ENCODE data around the gene RUNX2.

RUNX2 gene

DNA sequence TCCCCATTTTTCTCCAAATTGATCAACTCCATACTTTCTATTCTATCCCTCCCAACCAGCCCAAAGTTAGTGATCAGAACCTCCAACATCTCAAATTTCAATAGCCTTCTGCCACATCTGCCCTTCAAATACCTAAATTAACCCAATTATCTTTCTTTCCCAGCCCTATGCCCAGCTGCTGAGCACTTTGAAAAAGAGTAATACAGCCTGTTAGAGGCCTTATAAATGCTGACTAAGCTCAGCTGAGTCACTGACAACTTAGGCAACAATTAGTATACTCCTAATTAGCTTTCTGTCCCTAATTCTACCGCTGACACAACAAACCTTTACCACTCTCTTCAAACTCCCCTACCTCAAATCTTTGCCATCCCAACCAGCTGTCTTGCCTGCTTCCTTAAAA, 23.5 kb downstream of the RUNX2 start:
- no peak for DNase-seq

DNA sequence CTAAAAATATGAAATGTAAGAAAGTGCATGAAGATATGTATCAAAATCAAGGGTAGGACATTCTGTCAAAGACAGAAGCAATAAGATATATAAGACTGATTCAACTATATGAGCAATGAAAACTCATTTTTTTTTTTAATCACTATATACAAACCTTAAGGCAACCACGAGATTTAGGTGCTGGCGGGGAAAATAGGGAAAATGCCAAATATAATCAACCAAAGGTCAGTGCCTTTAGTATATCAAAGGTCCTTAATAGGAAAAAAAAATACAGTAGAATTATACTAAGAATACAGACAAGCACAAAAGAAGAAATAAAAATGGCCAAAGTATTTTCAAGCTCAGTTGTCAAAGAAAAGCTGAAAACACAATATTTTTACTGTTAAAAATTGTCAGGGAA, 25.5 kb downstream of the RUNX2 start:
- DNase-seq: no peak

DNA sequence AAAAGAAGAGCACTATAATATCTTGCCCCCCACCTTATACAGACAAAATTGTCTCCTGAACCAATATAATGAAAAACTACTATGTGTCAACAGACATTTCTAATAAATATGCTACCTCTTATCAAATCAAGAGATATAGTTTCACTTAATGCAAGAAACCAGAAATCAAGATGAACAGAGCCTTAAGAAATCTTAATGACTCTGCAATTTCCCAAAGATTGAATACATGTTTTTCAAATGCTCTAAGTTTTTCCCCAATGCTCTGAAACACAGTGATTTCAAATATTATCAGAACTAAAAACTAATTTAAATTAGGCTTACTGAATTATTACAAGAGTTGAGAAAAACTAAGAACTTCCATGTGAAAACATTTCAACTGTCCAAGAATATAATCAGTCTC, 36.3 kb downstream of the RUNX2 start:
- DNase-seq: no peak

DNA sequence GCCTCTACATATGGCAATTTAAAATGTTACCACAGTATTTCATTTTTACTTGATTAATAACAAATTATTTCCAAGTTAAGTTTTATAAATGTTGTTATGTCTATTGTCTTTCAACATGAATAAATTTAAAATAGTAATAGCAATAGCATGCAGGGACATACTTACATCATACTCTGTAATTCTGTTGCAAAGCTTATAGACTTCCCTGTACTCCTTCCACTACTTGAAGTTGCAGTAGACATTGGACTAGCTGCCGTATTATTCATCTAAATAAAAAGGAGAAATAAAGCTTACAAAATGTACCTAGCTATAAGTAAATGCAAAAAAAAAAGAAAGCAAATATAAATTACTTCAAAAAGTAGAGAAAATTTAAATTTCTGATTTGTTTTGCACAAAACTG, 36.9 kb downstream of the RUNX2 start:
- DNase-seq: no peak

DNA sequence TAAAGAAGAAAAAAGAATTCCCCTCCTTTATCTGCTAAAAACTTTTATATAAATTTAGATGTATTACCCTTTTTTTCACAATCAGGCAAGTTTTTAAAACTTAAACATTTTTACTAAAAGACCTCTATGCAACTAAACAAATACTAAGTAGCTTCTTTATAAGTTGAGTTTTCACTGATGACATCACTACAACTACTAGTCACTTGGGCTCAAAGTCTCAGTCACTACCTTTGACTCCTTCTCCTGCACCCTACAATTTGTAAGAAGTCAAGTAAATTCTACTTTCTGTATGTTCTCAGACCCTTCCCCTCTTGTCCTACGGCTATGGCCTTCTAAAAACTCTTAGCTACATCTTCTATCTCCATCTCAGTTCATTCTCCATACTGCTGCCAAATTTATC, 38.4 kb downstream of the RUNX2 start:
- DNase-seq: no peak

DNA sequence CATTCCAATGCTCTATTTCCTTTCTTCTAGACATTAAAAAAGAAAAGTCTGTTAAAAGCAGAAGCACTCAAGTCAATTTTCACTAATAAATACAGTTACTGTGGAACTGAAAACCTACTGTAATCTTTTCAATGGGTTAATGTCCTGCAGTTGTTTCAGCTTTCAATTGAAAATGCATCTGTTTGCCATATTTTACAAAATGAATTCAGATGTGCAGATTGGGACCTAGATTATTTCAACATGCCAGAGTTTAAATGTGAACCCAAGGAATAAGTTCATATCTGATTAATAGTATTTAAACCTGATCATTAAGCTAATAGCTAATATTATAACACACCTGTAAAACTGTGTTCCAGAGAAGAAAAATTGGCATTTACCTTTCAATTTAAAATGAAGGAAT, 39.9 kb downstream of the RUNX2 start:
- DNase-seq: no peak

DNA sequence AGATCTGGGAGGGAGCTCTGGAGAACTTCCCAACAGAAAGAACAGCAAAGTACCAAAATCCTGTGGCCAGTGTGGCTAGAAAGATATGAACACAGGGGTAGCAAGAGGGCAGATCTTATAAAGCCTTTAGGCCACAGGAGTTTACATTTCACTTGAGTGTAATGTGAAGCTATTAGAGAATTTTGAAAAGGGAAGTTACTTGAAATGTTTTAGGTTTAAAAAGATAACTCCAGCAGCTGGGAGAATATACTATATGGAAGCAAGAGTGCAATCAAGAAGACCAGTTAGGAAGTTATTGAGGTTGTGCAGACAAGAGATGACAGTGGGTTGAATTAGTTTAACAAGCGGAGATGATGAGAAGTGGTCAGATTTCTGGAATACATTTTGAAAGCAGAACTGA, 41.7 kb downstream of the RUNX2 start:
- DNase-seq: no peak

DNA sequence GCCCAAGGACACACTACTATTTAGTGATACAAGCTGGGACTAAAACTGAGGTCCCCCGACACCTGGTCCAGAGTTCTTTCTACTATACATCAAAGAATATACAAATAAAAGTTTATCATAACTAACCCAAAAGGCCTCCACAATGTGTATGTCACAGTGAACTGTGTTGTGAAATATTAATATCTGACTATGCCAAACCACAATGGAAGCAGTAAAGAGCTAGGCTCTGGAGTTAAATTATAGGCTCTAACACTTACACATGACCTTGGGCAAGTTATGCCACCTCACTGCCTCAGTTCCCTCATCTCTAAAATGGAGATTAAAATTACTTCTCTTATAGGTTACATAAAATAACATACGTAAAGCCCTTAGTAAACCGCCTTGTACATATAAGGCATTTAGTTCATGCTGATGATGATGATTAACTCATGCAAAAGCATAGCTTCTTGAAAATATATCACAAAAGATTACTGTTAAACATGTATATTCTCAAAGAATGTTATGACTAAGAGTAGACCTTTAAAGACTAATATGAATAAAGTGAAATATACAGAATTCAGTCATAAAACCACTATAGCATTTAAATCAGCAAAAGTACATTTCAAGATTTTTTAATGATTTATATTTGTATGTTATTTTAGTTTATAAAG, 43.9 kb downstream of the RUNX2 start:
- no peak for DNase-seq

DNA sequence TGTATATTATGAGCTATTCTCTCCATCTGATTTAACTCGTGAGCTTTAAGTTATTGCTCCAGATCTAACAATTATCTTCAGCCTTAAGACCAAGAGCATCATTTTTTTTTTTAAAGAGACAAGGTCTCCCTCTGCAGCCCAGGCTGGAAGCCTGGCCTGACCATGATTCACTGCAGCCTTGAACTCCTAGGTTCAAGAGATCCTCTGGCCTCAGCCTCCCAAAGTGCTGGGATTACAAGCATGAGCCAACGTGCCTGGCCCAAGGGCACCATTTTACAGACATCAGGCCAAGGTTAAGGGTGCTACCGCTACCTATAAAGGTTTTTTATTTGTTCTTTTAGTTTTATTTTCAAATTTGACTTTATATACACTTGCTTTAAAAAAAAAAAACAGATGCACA, 47.3 kb downstream of the RUNX2 start:
- DNase-seq: no peak

DNA sequence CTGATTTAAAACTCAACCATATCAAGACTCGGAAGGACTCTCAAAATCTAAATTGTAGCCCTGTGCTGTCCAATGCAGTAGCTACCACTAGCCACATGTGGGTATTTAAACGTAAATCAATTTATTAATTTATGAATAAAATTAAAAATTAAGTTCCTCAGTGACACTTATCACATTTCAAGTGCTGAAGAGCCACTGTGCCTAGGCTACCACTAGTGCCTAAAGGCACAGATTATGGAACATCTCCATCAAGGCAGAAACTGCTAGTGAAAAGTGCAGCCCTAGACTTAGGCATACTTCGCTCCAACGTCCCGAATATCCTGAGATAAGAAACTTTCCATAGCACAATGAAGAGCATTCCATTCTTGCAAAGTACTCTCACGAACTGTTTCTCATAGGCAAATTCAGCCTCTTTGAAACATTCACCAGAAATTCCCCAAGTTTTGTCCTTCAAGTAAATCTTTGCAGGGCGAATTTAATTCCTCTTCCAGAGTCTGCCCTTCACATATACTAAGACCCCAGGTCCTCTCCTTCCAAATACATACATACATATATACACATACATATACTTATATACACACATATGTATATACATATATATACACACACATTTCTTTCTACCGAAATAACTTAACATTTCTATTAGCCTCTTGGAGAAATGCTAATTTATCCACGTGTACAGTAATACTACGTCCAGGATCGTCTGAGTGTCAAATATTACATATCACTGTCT, 48.3 kb downstream of the RUNX2 start:
- DNase-seq: no peak

DNA sequence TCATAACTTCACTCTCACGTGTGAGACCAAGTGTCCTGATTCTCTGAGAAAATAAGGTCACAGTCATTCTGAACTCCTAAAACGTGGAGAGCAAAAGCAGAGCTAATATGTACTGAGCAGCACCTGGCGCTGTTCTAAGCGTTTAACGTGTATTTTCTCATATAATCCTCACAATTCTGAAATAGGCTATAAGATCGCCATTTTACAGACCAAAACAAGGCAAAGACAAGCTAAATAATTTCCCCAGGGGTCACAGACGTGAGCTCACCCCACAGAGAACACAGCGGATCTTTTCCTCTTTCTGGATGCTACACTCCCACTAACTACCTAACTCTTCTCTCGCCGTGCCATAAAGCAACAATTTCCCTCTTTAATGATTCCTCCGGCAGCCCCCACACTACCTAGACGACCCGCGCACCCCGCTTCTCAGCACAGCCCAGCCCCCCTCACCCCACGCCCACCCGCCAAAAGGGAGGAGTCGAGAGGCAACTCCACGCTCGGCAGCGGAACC, 49.0 kb downstream of the RUNX2 start:
- no peak for DNase-seq

DNA sequence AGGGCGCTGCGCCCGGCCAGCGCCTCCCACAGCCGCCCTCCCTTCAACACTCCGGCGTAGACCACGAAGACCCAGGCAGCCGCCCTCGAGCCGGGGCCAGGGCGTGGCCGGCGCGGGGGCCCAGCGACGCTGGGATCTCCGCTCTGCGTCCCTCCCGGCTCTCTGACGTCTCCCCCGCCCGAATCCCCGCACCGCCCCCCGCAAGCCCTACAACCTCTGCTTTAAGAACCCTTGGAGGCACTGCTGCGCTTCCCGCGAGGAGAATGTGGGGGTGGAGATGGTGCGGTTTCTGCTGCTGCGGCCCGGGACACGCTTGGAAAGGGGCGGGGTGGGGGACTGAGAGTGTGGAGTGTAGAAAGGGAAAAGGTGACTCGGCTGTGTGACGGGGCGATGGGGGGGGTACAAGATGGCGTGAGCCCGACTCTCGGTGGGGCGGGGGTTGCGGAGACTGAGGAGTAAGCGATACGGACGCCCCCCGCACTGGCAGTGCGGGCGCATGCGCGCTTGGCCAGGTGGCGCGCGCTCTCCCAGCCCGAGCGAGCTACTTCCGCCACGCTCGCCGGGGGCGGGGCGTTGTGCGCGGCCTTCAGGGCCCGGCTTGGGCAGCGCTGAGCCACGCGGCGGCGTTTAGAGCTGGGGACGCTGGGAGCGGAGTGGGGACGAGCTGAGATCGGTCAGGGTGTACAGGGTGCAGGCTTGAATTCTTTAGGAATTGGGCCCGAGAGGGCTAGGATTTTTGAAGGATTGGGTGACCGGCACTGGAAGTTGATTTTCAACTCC, 49.6 kb downstream of the RUNX2 start, which contains the start of gene SUPT3H:
TSS of gene SUPT3H (minus strand) at position 381 of the 780 bp plus-strand sequence.
- DNase-seq: peak; percentile 91 to 94

DNA sequence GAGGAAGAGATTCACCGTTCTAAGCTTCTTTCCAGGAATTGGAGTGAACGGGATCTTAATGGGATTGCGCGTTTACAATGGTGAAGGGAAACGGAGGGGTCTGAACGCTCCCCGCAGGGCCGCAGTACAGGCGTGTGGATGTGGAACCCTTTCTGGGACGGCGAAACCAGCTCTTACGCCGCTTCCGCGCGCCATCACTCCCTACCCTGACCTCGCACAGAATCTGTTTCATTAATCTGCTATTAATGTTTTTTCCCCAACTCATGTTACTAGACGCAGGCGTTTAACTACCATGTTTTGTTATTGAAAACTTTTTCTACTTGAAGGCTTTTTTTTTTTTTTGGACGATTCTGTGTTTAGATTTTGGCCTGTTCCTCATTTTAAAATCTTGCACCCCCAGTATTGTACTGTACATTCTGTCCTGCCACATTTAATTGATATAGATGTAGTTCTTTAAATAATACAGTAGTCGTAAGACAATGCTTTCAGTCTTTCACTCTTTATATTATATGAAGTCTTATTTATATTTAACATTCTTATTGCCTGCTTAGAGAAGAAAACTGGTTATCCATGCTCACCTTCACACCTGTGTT, 50.3 kb downstream of the RUNX2 start:
- DNase-seq: peak in 1 of 2 donors; percentile 29

DNA sequence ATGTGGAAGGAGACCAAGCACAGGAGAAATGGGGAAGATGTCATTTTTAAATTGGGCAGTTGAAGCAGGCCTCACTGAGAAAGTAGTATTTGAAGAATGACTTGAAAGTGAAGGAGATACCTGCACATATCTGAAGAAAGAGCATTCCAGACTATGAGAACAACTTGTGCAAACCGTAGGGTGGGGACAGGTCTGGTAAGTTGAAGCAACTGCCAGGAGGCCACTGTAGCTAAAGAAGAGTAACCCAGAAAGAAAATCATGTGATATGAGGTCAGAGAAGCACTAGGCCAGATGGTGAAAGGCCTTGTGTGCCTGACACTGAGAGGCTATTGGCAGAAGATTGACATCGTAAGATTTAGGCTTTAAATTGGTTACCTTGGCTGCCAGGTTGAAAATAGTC, 54.3 kb downstream of the RUNX2 start:
- DNase-seq: no peak

DNA sequence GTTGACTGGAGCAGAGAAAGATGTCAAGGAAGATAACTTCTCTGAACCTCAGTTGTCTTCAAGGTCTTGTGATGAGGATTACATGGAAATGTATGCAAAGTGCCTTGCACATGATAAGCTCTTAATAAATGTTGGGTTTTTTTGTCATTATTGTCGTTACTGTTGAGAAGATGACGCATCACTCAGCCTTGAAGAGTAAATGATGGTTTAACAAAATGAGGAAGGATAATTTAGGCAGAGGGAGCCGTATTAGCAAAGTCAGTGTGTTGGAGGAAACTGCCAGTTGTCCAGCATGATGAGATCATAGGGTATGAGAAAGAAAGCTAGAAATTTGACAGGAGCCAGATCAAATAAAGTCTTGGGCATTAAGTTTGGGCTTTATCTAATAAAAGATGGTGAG, 58.4 kb downstream of the RUNX2 start:
- DNase-seq: no peak

DNA sequence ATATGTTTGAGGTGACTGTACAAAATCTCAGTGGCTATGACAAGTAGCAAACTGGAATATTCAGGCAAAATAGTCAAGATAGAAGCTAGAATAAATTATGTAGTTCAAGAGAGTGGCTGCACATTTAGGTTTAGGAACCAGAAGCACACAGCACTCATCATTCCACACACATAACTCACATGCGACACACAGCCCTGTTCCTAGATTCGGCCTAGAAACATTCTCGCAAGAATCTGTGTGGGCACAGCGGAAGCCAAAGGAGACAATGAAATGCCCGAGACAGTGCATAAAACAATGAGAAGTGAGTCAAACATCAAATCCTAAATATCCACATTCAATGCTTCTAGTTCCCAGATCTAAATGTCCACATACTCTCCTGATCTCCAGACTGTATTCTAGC, 59.1 kb downstream of the RUNX2 start:
- DNase-seq: no peak

DNA sequence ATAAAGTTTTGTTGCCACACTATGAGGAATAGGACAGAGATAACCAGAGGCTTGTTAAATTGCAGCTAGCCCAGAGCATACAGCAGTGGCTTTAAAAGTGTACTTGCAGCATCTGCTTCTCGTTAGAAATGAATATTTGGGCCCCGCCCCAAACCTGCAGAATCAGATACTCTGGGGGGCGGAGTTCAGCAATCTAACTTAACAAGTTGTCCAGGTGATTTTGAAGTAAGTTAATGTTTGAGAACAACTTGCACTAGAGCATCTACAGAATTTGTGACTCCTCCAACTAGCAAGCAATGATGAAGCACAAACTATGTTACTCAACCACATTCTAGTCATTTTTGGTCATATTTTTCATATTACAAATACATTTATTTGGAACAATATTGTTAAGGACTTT, 60.2 kb downstream of the RUNX2 start:
- no peak for DNase-seq

DNA sequence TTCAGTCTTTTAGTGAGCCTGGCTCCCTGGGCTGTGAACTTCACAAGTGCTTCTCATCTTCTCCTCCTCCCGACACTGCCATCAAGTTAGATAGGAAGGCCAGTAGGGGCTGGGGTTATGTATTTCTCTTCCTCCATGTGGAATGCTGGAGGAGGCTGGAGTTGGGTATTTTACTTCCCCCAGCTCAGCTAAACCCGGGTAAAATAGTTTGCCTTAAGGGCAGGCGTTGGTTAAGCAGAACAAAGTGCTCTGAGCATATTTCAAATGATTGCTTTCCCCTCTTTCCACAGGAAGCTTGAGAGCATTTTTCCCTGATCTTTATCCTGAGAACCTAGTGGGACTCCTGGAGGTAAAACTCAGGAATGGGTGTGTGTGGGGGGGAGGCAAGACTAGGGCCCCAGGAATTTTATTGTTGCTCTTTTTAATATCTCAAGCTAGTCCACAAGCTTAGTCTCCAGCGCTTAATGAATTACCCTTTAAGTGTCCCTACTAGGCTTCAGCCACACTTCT, 66.5 kb downstream of the RUNX2 start:
- DNase-seq: no peak

DNA sequence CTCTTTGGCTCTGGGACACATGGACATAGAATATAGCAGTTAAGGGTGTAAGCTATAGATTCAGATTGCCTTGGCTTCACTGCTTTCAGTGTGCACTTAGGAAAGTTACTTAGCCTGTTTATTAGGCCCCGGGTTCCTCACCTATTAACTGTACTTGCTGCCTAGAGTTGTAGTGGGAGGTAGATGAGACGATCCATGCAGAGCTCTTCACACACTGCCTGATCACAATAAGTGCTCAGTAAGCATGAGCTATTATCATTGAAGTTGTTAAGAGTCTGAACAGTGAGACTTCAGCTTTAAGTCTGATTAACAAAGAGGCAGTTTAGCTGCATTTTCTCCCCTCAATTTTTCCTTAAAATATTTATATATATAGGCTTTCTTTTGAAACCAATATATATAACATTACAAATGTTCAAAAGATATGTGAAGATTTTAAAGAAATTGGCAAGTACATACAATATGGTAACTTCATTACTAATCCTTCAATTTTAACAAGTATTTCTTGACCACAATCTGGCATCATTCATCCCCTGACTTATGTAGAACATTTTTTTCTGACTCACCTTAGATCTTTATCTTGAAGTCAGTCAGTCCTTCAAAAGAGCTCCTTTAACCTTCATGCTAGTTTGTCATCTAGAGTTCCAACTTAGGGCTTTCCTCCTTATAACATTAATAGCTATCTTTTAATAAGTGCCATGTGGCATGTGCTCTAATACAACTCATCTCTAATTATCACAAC, 70.1 kb downstream of the RUNX2 start:
- no peak for DNase-seq

DNA sequence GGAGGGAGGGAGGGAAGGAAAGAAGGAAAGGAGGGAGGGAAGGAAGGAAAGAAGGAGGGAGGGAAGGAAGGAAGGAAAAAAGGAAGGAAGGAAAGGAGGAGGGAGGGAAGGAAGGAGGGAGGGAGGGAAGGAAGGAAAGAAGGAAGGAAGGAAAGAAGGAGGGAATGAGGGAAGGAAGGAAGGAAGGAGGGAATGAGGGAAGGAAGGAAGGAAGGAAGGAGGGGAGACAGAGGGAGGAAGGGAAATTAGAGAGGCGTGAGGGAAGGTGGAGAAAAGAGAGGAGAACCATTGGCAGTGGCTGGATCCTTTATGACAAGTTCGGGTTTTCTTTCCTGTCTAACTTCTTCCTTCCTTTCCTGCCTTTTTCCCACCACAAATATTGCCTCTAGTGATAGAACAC, 71.9 kb downstream of the RUNX2 start:
- no peak for DNase-seq

DNA sequence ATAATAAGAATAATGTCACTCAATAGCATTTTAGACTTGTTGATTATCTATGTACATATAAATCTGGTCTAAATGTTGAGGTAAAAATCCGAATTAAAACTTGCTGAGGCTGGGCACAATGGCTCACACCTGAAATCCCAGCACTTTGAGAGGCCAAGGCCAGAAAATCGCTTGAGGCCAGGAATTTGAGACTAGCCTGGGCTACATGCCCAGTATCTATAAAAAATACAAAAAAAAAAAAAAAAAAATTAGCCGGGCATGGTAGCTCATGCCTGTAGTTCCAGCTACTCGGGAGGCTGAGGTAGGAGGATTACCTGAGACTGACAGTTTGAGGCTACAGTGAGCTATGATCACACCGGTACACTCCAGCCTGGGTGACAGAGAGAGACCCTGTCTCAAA, 83.8 kb downstream of the RUNX2 start:
- DNase-seq: no peak

DNA sequence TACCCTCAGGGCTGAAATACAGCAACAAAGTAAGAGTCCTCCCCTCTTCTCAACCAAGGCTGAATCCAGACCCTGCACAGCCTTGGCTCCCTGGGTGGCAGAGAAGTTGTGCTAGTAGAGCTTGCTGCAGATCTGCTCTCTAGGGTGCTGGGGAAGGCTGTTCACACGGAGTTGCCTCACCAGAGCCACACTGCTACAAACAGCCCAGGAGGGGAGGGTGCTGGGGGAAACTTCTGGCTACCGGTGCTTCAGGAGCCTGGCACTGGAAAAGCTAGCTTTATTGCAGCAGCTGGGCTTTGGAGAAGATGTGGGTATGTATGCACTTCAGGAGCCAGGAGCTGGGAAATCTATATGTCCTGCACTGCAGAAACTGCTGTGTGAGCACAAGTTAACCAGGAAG, 87.2 kb downstream of the RUNX2 start:
- DNase-seq: no peak

Data from CD4-positive, alpha-beta T cell treated with Interleukin-1 beta for 1 hour (primary cell).